Neural crest cell (in vitro differentiated cells): ENCODE results near the gene UGT1A8. TPM values are rescaled to one million over a fixed set of nuclear protein-coding genes. Genes with fewer than 3 reads are reported as not detected.

Source experiments
- DNase-seq: peaks from one replicate; pipeline ENCODE4 v3.0.0; 2021; ENCODE audit warnings: low read depth, mixed read lengths, low spot score
- H3K27ac Mint-ChIP-seq: one replicate; pipeline ENCODE4 v1.8.0; 2021; ENCODE audit warnings: mild to moderate bottlenecking, mixed read lengths; ENCODE audit not compliant: unreplicated experiment
- H3K27me3 Mint-ChIP-seq: 2 replicates; pipeline ENCODE4 v1.8.0; 2021; ENCODE audit warnings: low read depth, mild to moderate bottlenecking, mixed read lengths
- H3K36me3 Mint-ChIP-seq: 2 replicates; pipeline ENCODE4 v1.8.0; 2021; ENCODE audit warnings: low read depth, mild to moderate bottlenecking, mixed read lengths
- H3K4me1 Mint-ChIP-seq: 2 replicates; pipeline ENCODE4 v1.8.0; 2021; ENCODE audit warnings: mixed read lengths
- H3K4me3 Mint-ChIP-seq: one replicate; pipeline ENCODE4 v1.8.0; 2021; ENCODE audit warnings: mild to moderate bottlenecking, mixed read lengths
- H3K9me3 Mint-ChIP-seq: 2 replicates; pipeline ENCODE4 v1.8.0; 2021; ENCODE audit warnings: mixed read lengths
- total RNA-seq: library from RNA; stranded (reverse); gene quantifications from 2 replicates; pipeline ENCODE4 v1.2.1, GENCODE V29; 2021
- TF ChIP-seq, protein P1 (sequence below): fragments of 200-600 bp; sonication (generic); conservative IDR thresholded peaks from 2 replicates; pipeline ENCODE4 v1.5.0; 2021; ENCODE audit warnings: antibody characterized with exemption, mild to moderate bottlenecking

The UGT1A8 gene
- total RNA-seq, 1 donor from 2014 or later = not detected

DNA sequence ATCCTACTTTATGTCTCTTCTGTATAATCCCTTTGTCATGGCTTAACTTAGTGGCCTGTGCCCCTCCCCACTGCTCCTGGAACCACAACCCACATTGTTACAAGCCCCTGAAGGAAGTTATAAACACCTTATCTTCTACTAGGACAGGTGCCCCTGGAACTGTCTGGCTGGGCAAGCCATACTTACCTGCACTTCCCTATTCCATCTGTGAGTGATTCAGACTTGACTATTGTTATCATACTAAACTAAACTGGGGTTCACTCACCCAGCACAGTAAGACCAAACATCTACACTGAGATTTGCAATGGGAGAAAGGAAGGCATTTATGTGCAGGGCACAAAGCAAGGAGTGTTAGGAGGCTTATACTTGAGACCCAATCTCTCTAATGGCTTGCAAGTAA, 71.6 kb downstream of the UGT1A8 start:
- TF ChIP-seq, protein P1, sequence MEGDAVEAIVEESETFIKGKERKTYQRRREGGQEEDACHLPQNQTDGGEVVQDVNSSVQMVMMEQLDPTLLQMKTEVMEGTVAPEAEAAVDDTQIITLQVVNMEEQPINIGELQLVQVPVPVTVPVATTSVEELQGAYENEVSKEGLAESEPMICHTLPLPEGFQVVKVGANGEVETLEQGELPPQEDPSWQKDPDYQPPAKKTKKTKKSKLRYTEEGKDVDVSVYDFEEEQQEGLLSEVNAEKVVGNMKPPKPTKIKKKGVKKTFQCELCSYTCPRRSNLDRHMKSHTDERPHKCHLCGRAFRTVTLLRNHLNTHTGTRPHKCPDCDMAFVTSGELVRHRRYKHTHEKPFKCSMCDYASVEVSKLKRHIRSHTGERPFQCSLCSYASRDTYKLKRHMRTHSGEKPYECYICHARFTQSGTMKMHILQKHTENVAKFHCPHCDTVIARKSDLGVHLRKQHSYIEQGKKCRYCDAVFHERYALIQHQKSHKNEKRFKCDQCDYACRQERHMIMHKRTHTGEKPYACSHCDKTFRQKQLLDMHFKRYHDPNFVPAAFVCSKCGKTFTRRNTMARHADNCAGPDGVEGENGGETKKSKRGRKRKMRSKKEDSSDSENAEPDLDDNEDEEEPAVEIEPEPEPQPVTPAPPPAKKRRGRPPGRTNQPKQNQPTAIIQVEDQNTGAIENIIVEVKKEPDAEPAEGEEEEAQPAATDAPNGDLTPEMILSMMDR = no peak
- H3K4me1 Mint-ChIP-seq = no peaks in the 10 kb centered on the region
- no peak overlapping the region for H3K4me3 Mint-ChIP-seq
- DNase-seq = no peak
- H3K36me3 Mint-ChIP-seq = no peaks in the 10 kb centered on the region
- no peak overlapping the region for H3K27ac Mint-ChIP-seq
- H3K9me3 Mint-ChIP-seq = no peaks in the 10 kb centered on the region
- no peaks in the 10 kb centered on the region for H3K27me3 Mint-ChIP-seq

DNA sequence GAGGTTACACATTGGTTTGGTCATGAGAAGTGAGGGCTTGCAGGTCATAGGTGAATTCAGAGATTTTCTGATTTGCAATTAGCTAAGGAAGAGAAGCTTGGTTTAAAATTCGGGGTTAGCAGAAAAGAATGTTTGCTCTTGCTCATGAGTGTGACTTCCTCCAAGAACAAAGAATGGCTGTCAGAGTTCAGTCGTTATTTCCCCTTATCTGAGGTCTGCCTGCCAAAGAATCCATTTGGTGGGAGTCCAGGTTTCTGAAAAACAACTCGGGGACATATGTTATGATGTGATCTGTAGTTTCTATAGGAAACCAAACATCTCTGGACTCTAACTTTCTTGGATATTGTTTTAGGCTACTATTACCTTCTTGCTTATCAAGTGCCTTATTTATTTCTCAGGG, 72.1 kb downstream of the UGT1A8 start:
- DNase-seq = no peak
- Mint-ChIP-seq H3K4me1 (no peaks in the 10 kb centered on the region), H3K4me3 (no peak overlapping the region), H3K9me3 (no peaks in the 10 kb centered on the region), H3K27ac (no peak overlapping the region), H3K36me3 (no peaks in the 10 kb centered on the region), H3K27me3 (no peaks in the 10 kb centered on the region)
- TF ChIP-seq, protein P1 = no peak

DNA sequence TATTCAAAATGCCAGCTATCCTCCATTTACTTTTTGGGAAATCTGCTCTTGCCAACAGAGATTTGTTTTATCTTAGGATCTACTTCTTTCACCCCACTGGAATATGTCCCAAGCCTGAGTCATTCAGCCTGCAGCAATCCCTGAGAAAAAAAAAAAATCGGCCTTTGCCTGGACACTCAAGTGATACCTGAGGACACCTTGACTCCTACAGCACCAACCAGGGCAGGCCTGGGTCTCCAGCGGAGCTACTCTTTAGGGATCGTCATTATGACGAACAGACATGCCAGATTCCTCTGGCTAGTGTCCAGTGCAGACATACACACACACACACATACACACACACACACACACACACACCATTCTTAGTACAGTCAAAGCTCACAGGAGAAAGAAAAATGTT, 73.0 kb downstream of the UGT1A8 start:
- Mint-ChIP-seq H3K27ac (no peak overlapping the region), H3K36me3 (no peaks in the 10 kb centered on the region)
- TF ChIP-seq, protein P1 = no peak

GRCh38 chr2:233691443-233692433, 74.3 kb downstream of the UGT1A8 start:
- no peaks in the 10 kb centered on the region for H3K27me3 Mint-ChIP-seq
- H3K4me1 Mint-ChIP-seq = no peaks in the 10 kb centered on the region
- no peaks in the 10 kb centered on the region for H3K36me3 Mint-ChIP-seq

More for the DNA sequence above, 73.0 kb downstream of the UGT1A8 start:
- Mint-ChIP-seq H3K4me3 (no peak overlapping the region), H3K4me1 (no peaks in the 10 kb centered on the region), H3K9me3 (no peaks in the 10 kb centered on the region), H3K27me3 (no peaks in the 10 kb centered on the region)
- no peak for DNase-seq

DNA sequence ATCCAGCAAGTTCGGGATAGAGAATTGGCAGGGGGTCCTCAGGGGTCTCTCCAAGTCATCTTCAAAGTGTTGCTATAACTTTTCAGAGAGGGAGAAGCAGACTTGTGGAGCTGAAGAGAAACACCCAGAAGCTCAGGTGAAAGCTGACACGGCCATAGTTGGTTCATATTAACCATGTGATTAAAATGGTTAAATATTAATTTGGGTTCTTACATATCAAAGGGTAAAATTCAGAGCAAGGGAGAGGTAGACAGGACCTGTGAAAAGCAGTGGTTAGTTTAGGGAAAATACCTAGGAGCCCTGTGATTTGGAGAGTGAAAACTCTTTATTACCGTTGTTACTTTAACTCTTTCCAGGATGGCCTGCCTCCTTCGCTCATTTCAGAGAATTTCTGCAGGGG, 75.2 kb downstream of the UGT1A8 start, which contains the start of gene UGT1A6:
Gene UGT1A6 (plus strand): TSS at position 243 of the 400 bp plus-strand sequence. CDS start 115 bp downstream, at position 358.
- DNase-seq = no peak
- Mint-ChIP-seq H3K4me1 (no peaks in the 10 kb centered on the region), H3K27me3 (no peaks in the 10 kb centered on the region), H3K9me3 (peaks cover 4% of the 10 kb centered on the region), H3K36me3 (no peaks in the 10 kb centered on the region), H3K27ac (peak within 1 kb of the TSS; percentile 63), H3K4me3 (no peak within 1 kb of the TSS)
- TF ChIP-seq, protein P1 = no peak

More at GRCh38 chr2:233691443-233692433, 74.3 kb downstream of the UGT1A8 start:
- no peaks in the 10 kb centered on the region for H3K9me3 Mint-ChIP-seq
- TF ChIP-seq, protein P1 = no peak
- H3K4me3 Mint-ChIP-seq = no peak overlapping the region
- DNase-seq = no peak
- H3K27ac Mint-ChIP-seq = peak overlapping the region; percentile 63
